H4 (cell line): ENCODE measurements around the gene P2RY8. TPM values are rescaled to one million over a fixed set of nuclear protein-coding genes. Genes with fewer than 3 reads are reported as not detected.

Experiments used
- DNase-seq: peaks from one replicate; pipeline ENCODE4 v3.0.0-alpha.2; 2015; ENCODE audit warnings: low spot score
- total RNA-seq: library from RNA; depleted of rRNA; stranded (reverse); fragments of >200 nt; shearing (Covaris generic); gene quantifications from 2 replicates; pipeline ENCODE4 v1.2.3, GENCODE V29; 2014; rRNA removed

Gene P2RY8
- total RNA-seq, 1 experiment from 2014 or later = 0.25 TPM

DNA sequence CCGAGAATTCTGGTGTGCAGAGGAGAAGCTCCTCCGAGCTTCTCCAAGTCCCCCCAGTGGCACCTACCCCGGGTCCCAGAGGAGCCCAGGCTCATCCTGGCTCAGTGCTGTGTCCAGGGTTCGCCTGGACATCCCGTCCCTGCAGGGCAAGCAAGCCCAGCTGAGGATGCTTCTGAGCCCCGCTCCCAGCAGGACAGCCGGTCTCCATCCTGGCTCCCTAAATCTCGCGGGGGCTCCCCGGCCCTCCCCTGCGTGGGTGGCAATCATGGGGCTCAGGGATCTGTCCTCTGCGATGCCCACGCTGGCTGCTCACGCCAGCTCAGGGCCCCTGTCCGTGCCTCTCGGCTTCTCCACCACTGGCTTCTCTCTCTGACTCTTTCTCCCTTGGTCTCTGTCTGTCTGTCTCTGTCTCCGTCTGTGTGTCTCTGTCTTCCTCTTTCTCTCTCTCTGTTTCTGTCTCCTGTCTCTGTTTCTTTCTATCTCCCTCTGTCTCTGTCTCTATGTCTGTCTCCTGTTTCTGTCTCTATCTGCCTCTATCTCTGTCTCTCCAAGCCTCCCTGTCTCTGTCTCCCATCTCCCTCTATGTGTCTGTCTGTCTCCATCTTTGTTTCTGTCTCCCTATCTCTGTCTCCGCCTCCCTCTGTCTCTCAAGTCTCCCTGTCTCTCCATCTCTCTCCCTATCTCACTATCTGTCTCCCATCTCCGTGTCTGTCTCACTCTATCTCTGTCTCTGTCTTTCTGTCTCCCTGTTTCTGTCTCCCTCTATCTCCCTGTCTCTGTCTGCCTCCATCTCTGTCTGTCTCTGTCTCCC lies 117.2 kb downstream of the P2RY8 start:
- DNase-seq = no peak

DNA sequence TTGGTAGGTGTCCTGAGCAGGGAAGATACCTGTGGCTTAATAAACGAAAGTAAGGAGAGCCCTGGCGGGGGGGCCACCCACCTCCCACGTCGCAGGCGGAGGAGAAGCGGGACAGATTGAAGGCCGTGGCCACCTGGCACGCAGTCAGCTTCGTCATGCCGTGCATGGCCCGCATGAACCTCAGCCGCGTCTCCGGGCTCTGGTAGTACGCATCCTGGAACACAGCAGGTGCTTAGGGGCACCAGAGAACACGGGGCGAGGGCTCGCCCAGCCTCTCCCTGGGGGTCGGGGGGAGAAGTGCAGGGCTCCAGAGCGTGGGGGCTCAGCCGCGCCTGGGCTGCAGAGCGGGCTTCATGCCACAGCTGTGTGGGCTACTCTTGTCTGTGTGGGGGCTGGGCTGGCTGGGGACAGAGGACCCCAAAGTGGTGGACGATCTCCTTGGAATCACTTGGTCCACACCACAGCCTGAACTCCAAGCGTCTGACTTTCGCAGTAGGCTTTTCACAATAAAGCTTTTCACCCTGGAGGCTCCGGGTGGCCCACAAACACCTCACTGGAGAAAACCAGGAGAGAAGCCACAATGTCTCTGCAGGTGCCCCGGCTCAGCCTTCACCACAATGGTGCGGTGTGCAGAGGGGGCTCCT lies 118.0 kb downstream of the P2RY8 start:
- no peak for DNase-seq

DNA sequence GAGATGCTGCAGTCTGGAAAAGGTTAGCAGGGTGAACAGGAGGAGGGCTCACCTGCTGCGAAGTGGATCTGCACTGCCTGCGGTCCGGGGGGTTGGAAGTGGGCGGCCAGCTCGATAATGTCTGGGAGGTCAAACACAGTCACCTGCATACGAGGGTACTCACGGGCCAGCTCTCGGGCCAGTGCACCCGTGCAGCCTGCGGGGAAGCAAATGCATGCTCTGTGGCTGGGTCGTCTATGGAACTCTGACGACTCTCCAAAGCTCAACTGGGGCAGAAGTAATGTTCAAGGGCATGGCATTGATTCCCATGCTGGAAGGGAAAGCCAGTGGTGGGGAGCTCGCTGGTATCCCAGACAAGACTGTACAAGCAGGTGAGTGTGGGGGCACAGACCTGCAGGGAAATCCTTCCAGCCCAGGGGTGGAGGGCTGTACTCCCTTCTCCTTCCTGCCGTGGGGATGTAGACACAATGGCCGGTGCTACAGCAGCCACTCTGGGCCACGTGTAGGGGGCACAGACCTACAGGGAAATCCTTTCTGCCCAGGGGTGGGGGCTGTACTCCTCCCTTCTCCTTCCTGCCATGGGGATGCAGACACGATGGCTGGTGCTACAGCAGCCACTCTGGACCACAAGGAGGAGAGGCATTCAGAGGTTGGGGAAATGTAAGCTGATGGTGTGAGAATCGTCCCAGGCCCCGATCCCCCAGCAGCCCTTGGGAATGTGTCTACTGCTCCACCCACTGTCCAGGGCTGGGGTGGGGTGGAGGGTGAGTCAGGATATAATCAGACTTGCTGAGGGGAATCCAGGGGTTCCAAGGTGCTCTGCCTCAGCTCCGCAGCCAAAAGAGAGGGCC lies 118.8 kb downstream of the P2RY8 start:
- no peak for DNase-seq

DNA sequence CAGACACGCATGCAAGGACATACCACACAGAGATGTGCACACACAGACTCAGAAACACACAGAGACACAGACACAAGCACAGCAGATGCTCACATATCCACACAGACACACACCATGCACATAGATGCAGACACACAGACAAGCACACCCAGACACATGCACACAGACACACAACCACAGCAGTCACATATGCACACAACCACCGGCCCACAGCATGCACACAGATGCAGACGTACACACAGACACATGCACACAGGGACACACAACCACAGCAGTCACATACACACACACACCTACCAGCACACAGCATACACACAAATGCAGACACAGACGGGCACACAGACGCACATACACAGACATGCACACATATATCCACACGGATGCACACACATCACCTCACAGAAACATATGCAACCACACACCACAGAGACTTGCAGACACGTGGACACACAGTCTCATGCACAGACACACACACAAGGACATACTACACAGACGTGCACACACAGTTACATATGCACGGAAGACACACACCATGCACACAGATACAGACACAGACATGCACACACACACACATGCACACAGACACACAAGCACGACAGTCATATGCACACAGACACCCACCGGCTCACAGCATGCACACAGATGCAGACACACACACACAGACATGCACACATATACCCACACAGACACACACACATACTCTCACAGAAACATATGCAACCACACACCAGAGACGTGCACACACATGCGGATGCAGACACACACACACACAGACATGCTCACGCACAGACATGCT lies 119.8 kb downstream of the P2RY8 start:
- no peak for DNase-seq

DNA sequence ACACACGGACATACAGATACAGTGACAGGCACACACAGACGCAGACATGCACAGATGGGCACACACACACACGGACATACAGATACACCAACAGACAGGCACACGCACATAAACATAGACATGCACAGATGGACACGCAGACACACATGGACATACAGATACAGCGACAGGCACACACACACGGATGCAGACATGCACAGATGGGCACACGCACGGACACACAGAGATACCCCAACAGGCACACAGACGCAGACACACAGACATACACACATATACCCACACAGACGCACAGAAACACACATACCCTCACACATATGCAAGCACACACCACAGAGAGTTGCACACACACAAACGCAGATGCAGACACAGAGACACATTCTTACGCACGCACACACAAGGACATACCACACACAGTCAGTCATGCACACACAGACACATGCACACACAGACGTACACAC lies 120.6 kb downstream of the P2RY8 start:
- no peak for DNase-seq

Other genes with a start within 250 kb of the P2RY8 start
- gene IL3RA, start 200.4 kb downstream of the P2RY8 start, total RNA-seq = 0.72 and 1.1 TPM in 2 replicates
- gene SLC25A6, start 145.1 kb downstream of the P2RY8 start, total RNA-seq = 245 and 252 TPM in 2 replicates
- gene ASMTL, start 84.3 kb downstream of the P2RY8 start, total RNA-seq = 0.72 and 5.0 TPM in 2 replicates
- 12.7 and 13.5 TPM in 2 replicates for gene AKAP17A, start 54.4 kb upstream of the P2RY8 start, total RNA-seq
- gene ASMT, start 77.9 kb upstream of the P2RY8 start, total RNA-seq = not detected in 2 replicates